ENCODE measurements around the gene S100G.
"Not testable (repeated sequence)": the region's sequence is repeated elsewhere in the genome, so short reads cannot be mapped to it uniquely, and the experiment has no call there.

S100G gene, protein sequence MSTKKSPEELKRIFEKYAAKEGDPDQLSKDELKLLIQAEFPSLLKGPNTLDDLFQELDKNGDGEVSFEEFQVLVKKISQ

DNA sequence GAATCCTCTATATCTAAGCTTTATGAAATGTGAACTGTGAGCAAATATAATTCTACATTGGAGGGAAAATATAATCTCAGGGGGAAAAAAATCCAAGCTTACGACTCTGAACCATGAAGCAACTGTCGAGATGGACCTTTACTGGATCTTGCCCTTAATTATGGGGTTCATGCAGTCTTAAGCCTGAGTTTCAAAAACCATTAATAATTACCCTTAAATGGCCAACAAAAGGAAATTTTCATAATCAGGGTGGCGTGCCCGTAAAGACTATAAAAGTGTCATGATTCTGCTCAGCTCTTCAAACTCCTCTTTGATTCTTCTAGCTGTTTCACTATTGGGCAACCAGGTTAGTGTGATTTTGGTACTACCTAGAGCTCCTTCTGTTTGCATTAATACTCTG, at the start of gene S100G:
TSS of gene S100G (plus strand) at position 301 of the 400 bp plus-strand sequence. CDS start 849 bp downstream, outside the sequence.
- DNase-seq (ENCODE audit: low spot score), result no peak

DNA sequence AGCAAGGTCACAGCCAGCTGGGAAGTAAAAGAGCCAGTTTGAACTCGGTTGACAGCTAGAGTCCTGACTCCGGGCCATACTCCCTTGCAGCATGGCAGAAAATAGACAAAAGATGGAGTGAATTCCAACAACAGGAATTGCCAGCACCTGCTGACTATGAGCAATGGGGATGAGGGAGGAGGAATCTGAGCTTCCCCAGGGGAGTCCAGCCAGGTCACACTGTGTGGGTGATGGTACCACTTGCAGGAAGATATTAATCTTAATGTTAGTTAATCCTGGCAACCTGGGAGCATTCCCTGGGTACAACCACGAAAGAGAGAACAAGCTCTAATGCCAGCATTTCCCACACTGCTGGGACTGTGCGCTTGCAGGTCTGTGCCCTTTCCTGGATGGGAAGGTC, 48.1 kb upstream of the S100G start:
- DNase-seq (ENCODE audit: low spot score), result no peak

DNA sequence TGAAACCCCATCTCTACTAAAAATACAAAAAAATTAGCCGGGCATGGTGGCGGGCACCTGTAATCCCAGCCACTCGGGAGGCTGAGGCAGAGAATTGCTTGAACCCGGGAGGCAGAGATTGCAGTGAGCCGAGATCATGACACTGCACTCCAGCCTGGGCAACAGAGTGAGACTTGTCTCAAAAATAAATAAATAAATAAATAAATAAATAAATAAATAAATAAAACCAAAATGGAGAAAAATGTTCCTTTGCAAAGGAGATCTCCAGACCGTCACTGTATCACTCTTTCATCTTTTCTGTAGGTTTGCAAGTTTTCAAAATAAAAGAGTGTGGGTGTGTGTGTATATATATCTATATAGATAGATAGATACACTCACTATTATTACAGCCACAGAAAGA, 46.7 kb upstream of the S100G start:
- not testable (repeated sequence) for DNase-seq (ENCODE audit: low spot score)

DNA sequence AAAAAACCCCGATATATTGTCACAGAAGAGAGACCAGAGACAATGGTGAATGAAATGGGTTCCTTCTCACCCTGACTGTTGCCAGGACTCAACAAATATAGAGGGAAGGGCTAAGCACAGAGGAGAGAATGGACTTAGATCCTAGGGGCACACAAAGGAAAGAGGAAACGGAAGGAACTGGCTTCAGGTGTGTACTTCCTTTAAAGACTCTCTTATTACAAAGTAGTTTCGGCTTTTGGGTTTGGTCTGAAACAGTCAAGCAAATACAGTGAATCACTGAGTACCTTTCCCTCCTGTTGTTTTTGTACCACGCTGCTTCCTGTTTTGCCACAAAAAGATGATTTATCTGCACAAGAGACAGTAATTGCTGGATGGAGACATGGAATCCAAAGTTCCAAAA, 46.1 kb upstream of the S100G start:
- peak; percentile 29 for DNase-seq (ENCODE audit: low spot score)

DNA sequence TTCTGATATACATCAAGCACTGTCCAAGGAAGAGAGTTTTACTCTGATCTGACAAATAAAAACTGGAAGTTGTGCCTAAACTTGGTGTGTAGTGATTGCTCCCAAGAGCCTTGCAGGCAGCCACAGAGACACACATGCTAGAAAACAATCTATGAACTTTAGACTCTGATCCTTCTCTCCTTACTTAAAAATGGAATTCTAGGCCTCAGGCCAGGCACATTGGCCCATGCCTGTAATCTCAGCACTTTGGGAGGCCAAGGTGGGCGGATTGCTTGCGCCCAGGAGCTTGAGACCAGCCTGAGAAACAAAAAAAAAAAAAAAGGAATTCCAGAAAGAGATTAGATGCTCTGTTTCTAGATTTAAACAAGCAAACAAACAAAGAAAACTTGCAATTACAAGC, 45.6 kb upstream of the S100G start:
- DNase-seq (ENCODE audit: low spot score), result no peak

DNA sequence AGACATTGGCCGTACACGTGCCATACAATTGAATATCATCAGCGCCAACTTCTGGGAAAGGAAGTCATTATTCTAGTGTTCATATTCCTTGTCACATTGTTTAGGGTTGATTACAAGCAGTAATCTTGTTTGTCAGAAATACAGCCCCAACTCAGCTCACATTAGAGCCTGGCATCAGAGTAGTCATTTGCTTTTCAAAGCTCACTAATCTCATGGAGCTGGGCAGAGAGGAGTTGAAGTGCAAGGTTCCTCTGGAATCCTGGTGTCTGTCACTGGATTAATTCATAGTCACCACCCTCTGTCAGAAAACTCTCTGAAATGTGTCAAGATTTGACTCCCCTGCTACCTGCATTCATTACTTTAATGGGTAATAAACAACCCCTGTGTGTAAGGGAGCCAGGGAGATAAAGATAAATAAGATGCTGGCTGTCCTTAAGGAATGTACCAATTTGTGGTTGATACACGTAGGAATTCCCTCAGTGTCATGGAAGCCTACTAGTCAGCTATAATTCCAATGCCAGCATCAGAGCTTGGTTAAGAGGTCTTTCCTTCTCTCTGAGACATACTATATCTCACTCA, 43.7 kb upstream of the S100G start:
- DNase-seq (ENCODE audit: low spot score), result no peak

DNA sequence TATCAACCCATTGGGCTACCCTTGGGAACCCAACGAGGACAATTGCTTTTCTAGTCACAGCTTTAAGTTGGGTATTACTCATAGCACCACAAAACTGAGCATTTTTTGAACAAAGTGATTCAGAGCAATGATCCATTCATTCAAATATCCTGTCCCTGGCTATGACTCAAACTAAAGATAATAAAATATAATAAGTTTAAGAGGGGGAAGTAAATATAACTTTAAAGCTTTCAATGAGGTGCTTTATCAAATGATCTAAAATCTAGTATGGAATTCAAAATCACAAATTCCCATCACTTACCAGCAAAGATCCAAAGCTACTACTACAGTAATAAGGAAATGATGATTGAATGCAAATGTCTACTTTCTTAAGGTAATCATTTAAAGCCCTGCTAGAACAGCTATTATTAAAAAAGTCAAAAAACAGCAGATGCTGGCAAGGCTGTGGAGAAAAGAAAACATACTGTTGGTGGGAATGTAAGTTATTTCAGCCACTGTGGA, 39.8 kb upstream of the S100G start:
- peak; percentile 49 for DNase-seq (ENCODE audit: low spot score)

DNA sequence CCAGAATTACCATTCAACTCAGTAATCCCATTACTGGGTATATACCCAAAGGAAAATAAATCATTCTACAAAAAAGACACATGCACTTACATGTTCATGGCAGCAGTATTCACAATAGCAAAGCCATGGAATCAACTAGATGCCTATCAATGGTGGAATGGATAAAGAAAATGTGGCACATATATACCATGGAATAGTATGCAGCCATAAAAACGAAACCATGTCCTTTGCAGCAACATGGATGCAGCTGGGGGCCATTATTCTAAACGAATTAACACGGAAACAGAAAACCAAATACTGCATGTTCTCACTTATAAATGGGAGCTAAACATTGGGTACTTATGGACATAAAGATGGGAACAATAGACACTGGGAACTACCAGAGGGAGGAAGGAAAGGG, 39.3 kb upstream of the S100G start:
- not testable (repeated sequence) for DNase-seq (ENCODE audit: low spot score)

DNA sequence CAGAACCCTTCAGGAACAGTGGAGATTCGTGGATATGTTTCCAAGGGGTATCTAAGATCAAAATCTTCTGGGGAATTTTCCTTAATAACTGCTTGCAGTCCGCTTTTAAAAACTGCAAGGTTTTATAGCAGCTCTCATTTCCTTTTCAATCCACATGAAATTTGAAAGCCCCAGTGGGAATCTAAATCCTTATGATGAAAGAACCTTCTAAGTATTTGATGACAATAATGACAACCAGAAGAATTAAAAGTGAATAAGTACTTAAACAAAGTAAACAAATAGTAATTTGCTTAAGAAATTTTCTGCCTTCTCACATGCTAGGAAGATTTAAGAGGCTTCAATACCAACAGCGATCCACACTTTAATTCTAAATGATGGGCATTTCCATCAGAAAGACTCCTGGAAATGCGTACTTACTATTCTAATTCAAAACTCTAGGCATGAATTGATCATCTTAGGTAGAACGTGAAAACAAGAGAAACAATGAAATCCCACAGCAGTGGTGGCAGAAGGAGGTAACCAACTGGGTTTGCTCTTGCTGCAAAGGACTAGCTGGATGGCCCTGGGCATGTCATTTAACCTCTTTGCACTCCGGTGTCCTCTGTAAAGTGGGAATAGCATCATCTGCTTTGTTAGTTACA, 37.6 kb upstream of the S100G start:
- DNase-seq (ENCODE audit: low spot score), result no peak

DNA sequence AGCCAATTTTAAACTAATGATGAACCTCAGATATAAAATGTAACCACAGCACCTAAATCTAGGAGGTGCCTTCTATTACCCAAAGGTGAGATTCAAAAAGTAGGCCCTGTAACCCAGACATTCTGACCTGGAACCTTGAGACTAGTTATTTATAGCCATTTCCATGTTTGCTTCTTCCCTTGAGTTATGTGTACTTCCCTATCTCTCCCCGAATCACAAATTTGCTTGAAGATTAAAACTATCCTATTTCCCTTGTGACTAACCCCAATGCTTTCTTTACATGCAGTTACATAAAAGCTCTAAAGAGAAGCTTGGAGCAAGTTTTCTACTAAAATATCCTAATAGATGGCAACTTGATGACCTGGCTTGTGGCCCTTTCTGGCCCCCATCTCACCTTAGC, 32.6 kb upstream of the S100G start:
- no peak for DNase-seq (ENCODE audit: low spot score)

DNA sequence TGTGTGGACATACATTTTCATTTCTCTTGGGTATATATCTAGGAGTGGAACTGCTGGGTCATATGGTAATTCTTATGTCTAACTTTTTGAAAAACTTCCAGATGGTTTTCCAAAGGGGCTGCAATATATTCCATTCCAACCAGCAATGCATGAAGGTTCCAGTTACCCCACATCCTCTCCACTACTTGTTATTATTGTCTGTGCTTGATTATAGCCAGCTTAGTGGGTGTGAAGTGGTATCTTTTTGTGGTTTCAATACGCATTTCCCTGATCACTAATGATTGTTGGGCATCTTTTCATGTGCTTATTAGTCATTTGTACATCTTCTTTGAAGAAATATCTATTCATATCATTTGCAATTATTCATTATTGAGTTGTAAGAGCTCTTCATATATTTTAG, 31.5 kb upstream of the S100G start:
- no peak for DNase-seq (ENCODE audit: low spot score)

DNA sequence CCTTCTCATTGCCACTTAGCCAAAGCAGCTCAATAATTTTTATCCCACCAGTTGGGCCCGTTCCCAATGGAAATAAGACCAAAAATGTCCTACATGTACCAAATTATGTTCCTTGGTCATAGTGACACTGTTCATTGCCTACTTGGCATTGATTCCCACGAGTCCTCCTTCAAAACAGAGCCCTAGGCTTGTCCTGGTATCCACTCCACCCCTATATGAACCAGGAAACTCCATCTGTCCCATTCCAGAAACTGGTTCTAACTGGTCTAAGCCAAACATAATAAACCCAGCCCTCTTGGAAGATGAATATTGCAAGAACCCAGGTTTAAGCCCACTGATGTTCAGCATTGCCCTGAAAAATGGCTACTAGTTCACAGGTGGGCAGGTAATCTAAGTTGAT, 30.9 kb upstream of the S100G start:
- DNase-seq (ENCODE audit: low spot score), result no peak

DNA sequence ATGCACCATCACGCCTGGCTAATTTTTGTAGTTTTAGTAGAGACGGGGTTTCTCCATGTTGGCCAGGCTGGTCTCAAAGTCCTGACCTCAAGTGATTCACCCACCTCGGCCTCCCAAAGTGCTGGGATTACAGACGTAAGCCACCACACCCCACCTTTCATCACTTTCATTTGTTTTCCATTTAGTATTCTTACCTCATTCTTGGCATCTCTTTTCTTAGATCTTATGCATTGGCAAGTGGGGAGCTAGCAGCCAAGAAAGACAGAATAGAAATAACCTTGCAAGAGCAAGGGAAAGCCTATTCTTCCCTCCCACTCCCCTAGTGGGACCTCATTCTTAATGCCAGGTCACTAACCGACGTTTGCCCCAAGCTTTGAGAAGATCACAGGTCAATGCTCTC, 21.4 kb upstream of the S100G start:
- peak; percentile 47 for DNase-seq (ENCODE audit: low spot score)

DNA sequence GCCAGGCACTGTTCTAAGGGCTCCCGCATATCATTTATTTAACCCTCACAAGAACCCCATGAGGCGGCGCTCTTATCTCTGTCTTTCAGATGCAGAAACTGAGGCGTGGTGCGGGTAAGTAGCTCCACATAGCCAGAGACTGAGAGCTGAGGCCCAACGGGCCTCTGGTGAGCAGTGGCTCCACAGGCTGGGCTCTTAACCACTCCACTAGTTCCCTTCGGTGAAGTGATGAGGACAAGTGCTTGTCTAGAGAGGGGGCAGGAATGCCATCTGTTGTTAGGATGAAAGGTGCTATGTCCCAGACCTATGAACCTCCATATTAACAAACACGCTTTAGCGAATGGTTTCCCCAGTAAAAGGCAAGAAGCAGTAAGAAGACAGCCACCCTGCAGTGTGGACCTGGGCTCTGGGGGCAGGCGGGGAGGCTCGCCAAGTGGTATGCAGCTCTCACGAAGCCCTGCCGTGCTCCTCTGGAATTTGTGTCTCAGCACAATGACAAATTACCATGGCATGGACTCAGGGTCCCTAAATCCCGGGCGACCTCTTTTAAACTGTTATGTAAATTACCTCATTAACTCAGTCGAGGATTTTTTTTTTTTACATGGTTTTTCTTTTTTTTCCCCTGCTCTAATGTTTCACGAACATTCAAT, 20.9 kb upstream of the S100G start:
- no peak for DNase-seq (ENCODE audit: low spot score)

DNA sequence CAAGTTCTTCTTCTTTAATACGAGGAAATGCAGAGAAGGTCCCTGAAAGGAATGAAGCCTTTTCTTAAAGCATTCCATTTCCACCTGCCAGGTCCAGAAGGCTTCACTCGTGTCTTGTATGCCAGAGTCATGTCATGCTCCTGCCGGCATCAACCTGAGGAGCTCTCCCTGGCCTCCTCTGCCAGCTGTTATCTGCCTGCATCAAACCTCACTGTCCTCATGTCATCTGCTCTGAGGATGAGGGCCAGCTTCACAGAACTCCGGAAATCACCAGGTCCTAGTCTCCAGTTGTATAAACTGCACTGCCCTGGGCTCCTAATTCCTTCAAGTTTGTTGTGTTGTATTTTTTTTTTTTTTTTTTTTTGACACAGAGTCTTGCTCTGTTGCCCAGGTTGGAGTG, 20.0 kb upstream of the S100G start:
- DNase-seq (ENCODE audit: low spot score), result no peak

DNA sequence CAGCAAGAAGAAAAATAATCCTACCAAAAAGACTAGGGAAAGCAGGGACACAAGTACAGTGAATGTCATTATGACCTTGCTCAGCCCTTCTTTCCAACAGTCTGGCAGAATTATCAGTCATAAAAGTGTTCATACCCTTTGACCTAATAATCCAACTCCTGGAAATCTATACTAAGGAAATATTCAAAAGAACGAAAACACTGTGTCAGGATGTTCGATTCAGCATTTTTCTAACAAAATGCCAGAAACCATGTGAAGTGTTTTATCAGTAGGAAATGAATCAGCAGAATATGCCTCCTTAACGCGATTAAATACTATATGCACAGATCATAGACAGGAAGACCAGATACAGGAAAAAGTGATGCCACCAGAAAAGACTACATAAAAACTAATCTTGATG, 16.2 kb upstream of the S100G start:
- no peak for DNase-seq (ENCODE audit: low spot score)

DNA sequence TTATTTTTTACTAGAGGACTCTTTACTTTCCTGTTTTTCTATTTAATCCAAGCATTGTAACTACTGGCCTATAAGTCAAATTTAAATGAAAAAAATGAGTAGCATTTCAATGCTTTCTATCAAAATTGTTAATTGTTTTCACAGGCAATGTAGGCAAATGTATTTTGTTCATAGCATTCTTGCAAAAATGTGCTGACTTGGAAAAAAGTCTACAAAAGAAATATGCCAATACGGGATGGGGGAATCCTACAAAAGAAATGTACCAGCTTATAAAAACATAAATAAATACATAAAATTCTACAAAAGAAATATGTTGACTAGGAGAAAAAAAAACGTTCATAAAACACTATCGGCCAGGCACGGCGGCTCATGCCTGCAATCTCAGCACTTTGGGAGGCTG, 14.9 kb upstream of the S100G start:
- no peak for DNase-seq (ENCODE audit: low spot score)

DNA sequence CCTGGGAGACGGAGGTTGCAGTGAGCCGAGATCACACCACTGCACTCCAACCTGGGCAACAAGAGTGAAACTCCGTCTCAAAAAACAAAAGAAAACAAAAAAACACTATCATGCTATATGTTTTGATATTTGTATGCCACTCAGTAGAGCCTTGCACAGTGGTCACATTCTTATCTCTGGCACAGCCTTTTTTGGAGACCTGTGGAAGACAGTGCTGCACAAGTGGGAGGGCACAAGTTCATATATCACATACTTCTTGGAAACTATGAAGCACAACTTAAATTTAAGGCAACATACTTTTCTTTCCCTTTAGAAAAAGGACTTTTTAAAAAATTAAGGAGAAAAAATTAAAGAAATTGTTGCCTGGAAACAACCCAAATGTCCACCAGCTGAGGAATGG, 14.4 kb upstream of the S100G start:
- no peak for DNase-seq (ENCODE audit: low spot score)

DNA sequence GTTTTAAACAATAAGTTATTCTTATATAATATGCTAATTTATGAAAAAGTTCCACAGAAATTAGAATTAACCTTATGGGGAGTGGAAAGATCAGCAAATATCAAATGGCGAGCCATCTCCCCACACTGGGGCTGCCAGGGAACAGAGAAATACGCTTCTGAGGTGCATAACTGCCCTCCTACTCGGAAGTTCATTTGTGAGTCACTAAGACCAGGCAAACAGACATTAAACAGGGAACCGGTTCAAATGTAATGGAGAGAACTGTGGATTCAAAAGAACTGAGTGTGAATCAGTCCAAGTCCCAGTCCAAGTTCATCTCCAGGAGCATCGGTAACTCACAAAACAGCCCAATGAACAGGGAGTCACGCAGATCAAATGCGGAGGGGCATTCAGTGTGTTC, 11.4 kb upstream of the S100G start:
- DNase-seq (ENCODE audit: low spot score), result no peak

DNA sequence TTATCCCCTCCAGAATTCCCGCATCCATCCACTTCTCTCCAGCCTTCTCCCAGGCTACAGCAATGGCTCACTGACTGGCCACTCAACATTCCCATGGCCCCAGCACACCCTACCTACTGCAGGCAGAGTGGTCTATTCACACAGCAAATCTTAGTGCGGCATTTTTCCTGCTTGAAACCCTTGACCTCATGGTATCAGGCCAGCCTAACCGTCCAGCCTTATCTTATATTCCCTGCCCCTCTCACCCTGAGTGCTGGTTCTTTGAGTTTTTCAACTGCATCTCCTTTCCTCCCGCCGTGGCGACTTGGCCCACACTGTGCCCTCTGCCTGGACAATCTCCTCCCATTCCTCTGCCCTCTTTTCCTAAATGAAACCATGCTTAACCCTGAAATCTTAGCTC, 10.0 kb upstream of the S100G start:
- no peak for DNase-seq (ENCODE audit: low spot score)

DNA sequence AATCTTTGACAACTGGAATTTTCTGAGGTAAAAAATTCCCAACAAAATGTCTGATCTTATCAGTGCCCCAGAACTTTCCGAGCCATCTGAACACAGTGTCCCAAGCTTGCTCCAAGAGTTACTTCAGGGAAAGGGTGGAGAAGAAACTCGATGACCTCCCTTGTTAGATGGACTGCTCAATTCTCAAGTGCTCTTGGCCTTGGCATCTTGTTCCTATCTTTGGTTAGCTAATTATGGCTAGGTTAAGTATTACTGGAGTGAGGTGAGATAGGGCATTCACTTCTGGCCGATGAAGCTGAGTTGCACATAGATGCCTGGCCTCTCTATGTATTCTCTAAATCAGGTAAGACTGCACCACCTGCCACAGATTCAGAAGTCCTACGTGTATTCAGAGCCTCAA, 9.1 kb upstream of the S100G start:
- no peak for DNase-seq (ENCODE audit: low spot score)

DNA sequence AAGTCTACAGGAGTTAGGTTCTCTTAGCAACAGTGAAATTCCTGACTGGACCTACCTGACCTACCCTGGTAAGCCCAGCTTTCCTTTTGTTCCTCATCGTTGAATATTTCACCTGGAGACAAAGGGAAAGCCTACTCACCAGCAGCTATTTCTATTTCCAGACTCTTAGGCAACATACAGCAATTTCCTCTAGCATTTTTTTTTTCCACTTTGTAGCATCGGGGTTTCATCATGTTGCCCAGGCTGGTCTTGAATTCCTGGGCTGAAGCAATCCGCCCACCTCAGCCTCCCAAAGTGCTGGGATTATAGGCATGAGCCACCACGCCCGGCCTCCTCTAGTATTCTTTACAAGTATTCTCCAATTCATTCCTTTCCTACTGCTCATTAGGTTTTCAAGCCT, 6.8 kb upstream of the S100G start:
- DNase-seq (ENCODE audit: low spot score), result no peak

DNA sequence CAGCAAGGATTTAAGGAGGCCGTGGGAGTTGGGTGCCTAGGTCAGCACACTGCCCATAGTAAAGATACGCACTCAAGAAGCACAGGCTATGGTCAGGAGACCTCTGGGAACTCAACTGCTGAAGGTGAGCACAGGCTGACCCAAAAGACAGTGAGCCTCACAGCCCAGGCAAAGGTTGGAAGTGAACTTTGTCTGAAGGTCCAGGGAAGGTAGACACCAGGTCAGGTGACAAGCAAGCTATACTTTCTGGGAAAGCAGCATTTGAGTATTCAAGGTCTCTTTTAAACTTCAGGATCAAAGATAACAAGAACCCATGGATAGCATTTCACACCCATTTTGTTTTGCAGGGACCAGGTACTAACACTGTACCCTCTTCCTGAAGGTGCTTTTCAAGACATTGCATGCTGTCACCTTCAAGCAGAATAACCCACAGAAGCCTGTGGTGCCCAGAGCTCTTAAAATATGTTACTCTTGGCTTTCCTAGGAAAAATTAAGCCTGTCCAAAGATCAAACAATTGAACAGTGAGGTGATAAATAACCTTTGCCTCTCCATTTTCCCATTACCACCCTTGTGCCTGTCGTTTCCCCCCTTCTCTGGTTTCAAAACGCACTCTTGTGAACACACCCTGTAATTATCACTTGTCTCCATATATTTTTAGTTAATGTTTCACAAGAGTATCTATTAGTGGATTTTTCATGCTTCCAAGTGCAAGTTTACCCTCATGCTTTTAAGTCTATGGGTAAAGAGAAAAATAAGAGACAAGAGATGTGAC, 3.4 kb upstream of the S100G start:
- DNase-seq (ENCODE audit: low spot score), result no peak

All from kidney tubule cell (primary cell).